ENCODE data around the gene EEF2. TPM values are rescaled to one million over a fixed set of nuclear protein-coding genes. Genes with fewer than 3 reads are reported as not detected.
A peak's percentile ranks its signal among the peaks of the same experiment; 100 is the strongest.

The EEF2 gene
- polyA plus RNA-seq, 3 donors = 264 to 836 (median 323) TPM

GRCh38 chr19:3986260-3987041 is 1.2 kb upstream of the EEF2 start:
- 2% methylated on average over 11 of the region's 21 CpGs for WGBS (ENCODE audit: insufficient coverage)
- peak overlapping the region; percentile 96 to 97 for H3K4me3 Mint-ChIP-seq
- DNase-seq = peak; percentile 62 to 78 (median 74)

More at GRCh38 chr19:3986260-3987041, 1.2 kb upstream of the EEF2 start:
- Histone ChIP-seq H3K4me3 (replicated peaks in 1 of 3; ENCODE audit: low read depth in 2 of 3, low read length in 3 of 3) (peak overlapping the region; percentile 76 to 97 (median 93)), H3K27ac (ENCODE audit: low read depth in 1 of 2, low read length in 2 of 2) (no peak overlapping the region), H3K79me2 (ENCODE audit: insufficient read depth, low read length) (peaks cover 39% of the 10 kb centered on the region), H3K4me2 (replicated peaks; ENCODE audit: extremely low read depth, low read length, poor library complexity, severe bottlenecking) (peak overlapping the region; percentile 84), H2AFZ (ENCODE audit: insufficient read depth, low read depth, low read length, poor library complexity, severe bottlenecking) (peak overlapping the region; percentile 24), H3K9me3 (replicated peaks in 1 of 2; ENCODE audit: control insufficient read depth in 1 of 2, insufficient read depth in 1 of 2, low read length in 2 of 2) (no peaks in the 10 kb centered on the region), H3K27me3 (ENCODE audit: control insufficient read depth in 2 of 2, insufficient read depth in 2 of 2, low read length in 2 of 2) (no peaks in the 10 kb centered on the region), H3K4me1 (ENCODE audit: control insufficient read depth in 1 of 2, insufficient read depth in 2 of 2, low read length in 2 of 2) (peaks cover 35 to 50% of the 10 kb centered on the region in 2 donors), H3K36me3 (replicated peaks in 1 of 2; ENCODE audit: control insufficient read depth in 1 of 2, insufficient read depth in 2 of 2, low read length in 2 of 2) (peaks cover 28 to 29% of the 10 kb centered on the region in 2 donors), H3K9ac (ENCODE audit: insufficient read depth, low read length, poor library complexity, severe bottlenecking) (no peak overlapping the region), H4K20me1 (ENCODE audit: insufficient read depth, low read length) (peaks cover 50% of the 10 kb centered on the region)
- H3K27me3 Mint-ChIP-seq (ENCODE audit: low read depth in 3 of 3) = peaks cover 0 to 3% (median 0%) of the 10 kb centered on the region in 3 donors
- H3K4me1 Mint-ChIP-seq = peaks cover 45% of the 10 kb centered on the region
- H3K9me3 Mint-ChIP-seq = peaks cover 0 to 6% (median 1%) of the 10 kb centered on the region in 7 donors
- H3K36me3 Mint-ChIP-seq = peaks cover 28 to 29% of the 10 kb centered on the region in 2 donors
- peak; percentile 75 for TF ChIP-seq CTCF (IDR thresholded peaks at IDR 0.05)
- intact Hi-C loops (cut with micrococcal nuclease) = loop anchor here (2.0 to 5.0 kb wide), 3 partner anchors 81 to 196 kb away; partner anchors contain the start of genes ANKRD24 (in 1 of the 2), SIRT6 (in 1 of the 2) and ZBTB7A (in 1 of the 2)
- H3K27ac Mint-ChIP-seq = peak overlapping the region in 6 of 7 donors; percentile 16 to 97 (median 87)

All from CD14-positive monocyte (primary cell).